GM13977 (cell line): Measurements from ENCODE around the gene LENG1.
"Not testable (repeated sequence)": the region's sequence is repeated elsewhere in the genome, so short reads cannot be mapped to it uniquely, and the experiment has no call there.

Experiments used
- DNase-seq: peaks from one replicate; pipeline ENCODE4 v3.0.0; 2012; ENCODE audit warnings: low spot score
- in situ Hi-C: fragments of 300-500 bp; cut with MboI; formaldehyde crosslinking; loops from one replicate; pipeline ENCODE4 v1.12.0; 2022; ENCODE audit warnings: low sequenced_read_pairs, low pct_unique_long_range_greater_than_20kb, mixed read lengths, inconsistent platforms; ENCODE audit not compliant: unreplicated experiment
- TF ChIP-seq, protein P1 (sequence below): IDR thresholded peaks from 2 replicates; pipeline ENCODE4 v1.5.1; 2012; ENCODE audit warnings: mild to moderate bottlenecking, control low read depth; ENCODE audit not compliant: insufficient read depth; ENCODE audit errors: extremely low read depth, missing control alignments

The LENG1 gene

DNA sequence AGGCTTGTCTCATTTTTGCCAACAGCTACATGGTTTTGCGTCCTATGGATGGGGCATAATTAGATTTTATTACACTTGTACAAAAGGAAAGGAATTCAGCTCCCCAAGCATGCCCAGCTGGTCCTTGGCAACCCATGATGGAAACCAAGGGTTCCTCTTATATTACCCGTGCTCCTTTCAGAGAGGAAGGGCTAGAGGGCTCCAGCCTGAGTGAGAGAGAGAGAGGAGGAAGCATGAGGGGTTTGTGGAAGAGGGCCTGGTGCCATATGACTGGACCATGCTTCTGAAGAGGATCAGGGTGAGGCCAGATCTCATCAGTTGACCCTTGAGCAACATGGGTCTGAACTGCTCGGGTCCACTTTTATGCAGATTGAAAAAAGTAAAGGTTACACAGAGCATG is 37.6 kb upstream of the LENG1 start:
- TF ChIP-seq, protein P1, sequence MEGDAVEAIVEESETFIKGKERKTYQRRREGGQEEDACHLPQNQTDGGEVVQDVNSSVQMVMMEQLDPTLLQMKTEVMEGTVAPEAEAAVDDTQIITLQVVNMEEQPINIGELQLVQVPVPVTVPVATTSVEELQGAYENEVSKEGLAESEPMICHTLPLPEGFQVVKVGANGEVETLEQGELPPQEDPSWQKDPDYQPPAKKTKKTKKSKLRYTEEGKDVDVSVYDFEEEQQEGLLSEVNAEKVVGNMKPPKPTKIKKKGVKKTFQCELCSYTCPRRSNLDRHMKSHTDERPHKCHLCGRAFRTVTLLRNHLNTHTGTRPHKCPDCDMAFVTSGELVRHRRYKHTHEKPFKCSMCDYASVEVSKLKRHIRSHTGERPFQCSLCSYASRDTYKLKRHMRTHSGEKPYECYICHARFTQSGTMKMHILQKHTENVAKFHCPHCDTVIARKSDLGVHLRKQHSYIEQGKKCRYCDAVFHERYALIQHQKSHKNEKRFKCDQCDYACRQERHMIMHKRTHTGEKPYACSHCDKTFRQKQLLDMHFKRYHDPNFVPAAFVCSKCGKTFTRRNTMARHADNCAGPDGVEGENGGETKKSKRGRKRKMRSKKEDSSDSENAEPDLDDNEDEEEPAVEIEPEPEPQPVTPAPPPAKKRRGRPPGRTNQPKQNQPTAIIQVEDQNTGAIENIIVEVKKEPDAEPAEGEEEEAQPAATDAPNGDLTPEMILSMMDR, result no peak
- DNase-seq, result no peak
- in situ Hi-C loops, result no loop called here

DNA sequence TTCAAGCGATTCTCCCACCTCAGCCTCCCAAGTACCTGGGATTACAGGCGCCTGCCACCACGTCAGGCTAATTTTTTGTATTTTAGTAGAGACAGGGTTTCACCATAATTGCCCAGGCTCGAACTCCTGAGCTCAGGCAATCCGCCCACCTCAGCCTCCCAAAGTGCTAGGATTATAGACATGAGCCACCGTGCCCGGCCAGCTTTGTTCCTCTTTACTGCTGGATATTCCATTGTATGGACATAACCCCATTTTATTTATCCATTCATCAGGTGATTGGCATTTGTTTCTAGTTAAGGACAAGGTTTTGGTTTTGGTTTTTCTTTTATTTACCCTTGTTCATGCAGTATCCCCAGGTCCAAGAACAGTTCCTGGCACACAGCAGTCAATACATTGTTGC is 37.0 kb upstream of the LENG1 start:
- TF ChIP-seq, protein P1, result no peak
- no peak for DNase-seq
- in situ Hi-C loops, result no loop called here

DNA sequence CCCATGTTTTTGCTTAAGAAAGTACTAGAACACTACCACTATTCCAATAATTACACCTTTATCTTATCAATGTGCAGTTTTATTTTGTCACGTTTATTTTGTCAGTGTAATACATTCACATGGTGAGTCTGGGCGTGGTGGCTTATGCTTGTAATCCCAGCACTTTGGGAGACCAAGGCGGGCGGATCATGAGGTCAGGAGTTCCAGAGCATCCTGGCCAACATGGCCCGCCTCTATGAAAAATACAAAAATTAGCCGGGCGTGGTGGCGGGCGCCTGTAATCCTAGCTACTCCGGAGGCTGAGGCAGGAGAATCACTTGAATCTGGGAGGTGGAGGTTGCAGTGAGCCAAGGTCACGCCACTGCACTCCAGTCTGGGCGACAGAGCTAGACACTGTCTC is 34.9 kb upstream of the LENG1 start:
- in situ Hi-C loops, result not testable (repeated sequence)

DNA sequence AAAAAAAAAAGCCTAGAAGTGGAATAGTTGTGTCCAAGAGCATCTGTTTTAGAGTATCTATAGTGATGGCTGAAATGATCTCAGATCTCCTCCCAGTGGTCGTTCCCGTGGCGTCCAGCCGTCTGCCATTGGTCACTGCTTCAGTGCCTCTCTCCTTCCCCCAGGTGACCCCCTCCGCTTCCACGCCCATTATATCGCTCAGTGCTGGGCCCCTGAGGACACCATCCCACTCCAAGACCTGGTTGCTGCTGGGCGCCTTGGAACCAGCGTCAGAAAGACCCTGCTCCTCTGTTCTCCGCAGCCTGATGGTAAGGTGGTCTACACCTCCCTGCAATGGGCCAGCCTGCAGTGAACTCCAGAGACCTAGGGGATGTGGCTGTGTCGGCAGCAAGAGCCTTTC is 33.5 kb upstream of the LENG1 start:
- TF ChIP-seq, protein P1, result no peak
- no peak for DNase-seq
- in situ Hi-C loops, result no loop called here

More for the DNA sequence above, 34.9 kb upstream of the LENG1 start:
- DNase-seq, result not testable (repeated sequence)

DNA sequence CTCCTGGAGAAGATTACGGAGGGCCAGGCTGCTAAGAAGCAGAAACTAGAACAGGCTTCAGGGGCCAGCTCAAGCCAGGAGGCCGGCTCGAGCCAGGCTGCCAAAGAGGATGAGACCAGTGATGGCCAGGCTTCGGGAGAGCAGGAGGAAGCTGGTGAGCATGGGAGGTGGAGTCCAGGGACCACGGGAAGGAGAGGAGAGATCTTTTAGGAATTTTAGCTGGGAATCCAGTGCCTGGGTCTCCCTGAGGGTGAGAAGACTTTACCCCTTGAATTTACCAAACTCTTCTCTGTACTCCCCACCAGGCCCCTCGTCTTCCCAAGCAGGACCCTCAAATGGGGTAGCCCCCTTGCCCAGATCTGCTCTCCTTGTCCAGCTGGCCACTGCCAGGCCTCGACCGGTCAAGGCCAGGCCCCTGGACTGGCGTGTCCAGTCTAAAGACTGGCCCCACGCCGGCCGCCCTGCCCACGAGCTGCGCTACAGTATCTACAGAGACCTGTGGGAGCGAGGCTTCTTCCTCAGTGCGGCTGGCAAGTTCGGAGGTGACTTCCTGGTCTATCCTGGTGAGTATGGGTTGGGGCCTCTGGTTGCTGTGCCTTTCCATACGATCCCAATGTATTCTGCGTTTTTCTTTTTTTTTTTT is 32.4 kb upstream of the LENG1 start:
- in situ Hi-C loops, result no loop called here
- TF ChIP-seq, protein P1, result no peak
- DNase-seq, result no peak

DNA sequence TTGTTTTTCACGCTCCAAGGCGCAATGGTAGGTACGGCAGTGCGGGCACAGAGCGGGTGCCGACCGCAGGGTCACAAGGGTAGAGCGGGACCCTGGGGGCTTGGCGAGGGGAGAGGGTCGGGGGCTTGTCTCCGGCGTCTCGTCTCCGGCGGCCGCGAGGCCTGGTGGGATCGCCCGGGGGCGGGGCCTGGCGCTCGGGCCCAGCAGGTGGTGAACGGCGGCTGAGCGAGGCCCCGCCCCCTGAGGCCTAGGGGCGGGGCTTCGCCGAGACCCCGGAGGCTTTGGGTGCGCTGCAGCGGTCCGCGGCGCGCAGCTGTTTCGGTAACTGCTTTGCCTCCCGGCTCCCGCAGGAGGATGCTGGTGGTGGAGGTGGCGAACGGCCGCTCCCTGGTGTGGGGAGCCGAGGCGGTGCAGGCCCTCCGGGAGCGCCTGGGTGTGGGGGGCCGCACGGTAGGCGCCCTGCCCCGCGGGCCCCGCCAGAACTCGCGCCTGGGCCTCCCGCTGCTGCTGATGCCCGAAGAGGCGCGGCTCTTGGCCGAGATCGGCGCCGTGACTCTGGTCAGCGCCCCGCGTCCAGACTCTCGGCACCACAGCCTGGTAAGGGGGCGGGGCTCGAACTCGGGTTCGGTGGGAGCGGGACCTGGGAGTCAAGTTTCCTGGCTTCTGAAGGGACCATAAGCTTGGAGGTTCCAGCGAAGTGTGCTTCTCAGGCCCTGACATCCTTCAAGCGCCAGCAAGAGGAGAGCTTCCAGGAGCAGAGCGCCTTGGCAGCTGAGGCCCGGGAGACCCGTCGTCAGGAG is 31.7 kb upstream of the LENG1 start, which contains the start of gene TSEN34:
TSEN34 (plus strand) TSS at position 298 of the 800 bp plus-strand sequence; CDS start at position 355, 57 bp downstream.
- in situ Hi-C loops, result no loop called here
- TF ChIP-seq, protein P1, result no peak
- DNase-seq, result peak; percentile 86

DNA sequence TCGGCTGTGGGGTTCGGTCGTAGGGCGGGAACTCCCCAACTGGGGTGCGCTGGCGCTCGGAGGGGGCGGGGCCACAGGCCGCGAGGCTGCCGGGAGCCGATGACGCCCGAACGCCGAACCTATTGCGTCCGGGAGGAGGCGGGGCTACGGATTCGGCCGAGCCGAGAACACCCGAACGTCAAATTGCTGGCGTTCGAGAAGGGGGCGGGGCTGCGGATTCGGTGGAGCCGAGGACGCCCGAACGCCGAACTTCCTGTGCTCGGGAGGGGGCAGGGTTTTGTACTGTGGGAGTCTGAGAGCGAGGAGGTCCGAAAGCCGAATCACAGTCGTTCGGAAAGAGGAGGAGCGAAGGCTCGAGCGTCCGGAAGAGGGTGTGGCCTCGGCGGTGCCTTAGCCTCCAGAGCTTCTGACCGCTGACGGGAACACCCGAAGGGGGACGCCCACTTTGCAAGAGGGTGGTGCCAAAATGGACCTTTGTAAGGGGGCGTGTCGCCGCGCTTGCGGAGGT is 31.0 kb upstream of the LENG1 start:
- in situ Hi-C loops, result no loop called here
- DNase-seq, result peak; percentile 94
- TF ChIP-seq, protein P1, result no peak
